ENCODE measurements around the gene CEACAM4.

Gene CEACAM4

DNA sequence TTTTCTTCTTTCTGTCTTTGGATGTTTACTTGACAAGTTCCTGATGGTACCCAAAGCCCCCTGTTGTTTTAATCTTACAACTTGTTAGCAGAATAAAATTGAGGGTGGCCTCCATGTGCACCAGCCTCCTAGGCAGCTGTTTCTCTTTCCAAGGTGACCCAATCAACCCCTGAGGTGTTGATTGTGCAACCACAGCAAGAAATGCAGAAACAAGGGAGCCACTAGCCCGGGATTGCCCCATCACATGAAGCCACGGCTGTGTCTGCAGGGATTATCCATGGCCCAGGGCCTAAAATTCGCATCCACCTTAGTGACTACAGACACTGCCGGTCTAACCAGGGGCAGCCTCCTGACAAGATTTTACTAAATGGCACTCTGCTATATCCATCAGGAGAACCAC is 14.4 kb downstream of the CEACAM4 start:
- CTCF ChIA-PET, result interaction anchor here (0.6 kb wide), 1 partner anchor 1734 kb away, joined by 3 read pairs; no protein-coding TSS in a partner anchor
- TF ChIP-seq, protein P1, sequence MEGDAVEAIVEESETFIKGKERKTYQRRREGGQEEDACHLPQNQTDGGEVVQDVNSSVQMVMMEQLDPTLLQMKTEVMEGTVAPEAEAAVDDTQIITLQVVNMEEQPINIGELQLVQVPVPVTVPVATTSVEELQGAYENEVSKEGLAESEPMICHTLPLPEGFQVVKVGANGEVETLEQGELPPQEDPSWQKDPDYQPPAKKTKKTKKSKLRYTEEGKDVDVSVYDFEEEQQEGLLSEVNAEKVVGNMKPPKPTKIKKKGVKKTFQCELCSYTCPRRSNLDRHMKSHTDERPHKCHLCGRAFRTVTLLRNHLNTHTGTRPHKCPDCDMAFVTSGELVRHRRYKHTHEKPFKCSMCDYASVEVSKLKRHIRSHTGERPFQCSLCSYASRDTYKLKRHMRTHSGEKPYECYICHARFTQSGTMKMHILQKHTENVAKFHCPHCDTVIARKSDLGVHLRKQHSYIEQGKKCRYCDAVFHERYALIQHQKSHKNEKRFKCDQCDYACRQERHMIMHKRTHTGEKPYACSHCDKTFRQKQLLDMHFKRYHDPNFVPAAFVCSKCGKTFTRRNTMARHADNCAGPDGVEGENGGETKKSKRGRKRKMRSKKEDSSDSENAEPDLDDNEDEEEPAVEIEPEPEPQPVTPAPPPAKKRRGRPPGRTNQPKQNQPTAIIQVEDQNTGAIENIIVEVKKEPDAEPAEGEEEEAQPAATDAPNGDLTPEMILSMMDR (conservative IDR thresholded peaks at IDR 0.05; ENCODE audit: low read depth), result no peak

DNA sequence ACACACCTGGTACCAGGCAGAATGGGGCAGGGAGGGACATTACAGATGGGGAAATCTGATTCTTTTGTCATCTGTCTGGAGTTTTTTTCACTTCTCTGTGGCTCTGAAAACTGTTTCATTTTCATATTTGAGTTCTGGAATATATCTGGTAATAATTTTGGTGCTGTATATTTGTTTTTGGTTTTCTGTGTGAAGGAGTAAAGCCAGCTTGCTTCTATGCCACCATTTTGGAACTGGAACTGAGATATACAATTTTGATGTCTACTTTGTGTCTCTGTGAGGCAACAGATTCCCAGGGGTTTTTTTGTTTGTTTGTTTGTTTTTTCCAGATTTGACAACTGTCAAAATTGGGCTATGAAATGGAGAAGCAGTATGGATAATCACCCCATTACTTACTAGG is 16.1 kb downstream of the CEACAM4 start:
- no peak for DNase-seq (ENCODE audit: low spot score)
- CTCF ChIA-PET, result no interaction called here
- TF ChIP-seq, protein P1 (conservative IDR thresholded peaks at IDR 0.05; ENCODE audit: low read depth), result no peak
- POLR2A ChIA-PET (ENCODE audit: low non-redundant PET), result no interaction called here
- no peak overlapping the region for H3K27ac ChIP-seq

More for the DNA sequence above, 14.4 kb downstream of the CEACAM4 start:
- no peak for DNase-seq (ENCODE audit: low spot score)
- POLR2A ChIA-PET (ENCODE audit: low non-redundant PET), result no interaction called here
- no peak overlapping the region for H3K27ac ChIP-seq

DNA sequence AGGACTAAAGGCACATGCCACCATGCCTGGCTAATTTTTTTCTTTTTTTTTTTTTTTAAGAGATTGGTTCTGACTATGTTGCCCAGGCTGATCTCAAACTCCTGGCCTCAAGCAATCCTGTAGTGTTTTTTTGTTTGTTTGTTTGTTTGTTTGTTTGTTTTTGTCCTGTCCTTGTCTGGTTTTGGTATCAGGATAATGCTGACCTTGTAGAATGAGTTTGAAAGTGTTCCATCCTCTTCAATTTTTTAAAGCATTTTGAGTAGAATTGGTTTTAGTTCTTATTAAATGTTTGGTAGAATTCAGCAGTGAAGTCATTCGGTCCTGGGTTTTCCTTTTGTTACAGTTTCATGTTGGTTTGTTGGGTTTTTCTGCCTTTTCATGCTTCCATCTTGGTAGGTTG is 19.2 kb downstream of the CEACAM4 start:
- ChIA-PET CTCF (no interaction called here), POLR2A (ENCODE audit: low non-redundant PET) (no interaction called here)
- H3K27ac ChIP-seq, result no peak overlapping the region
- TF ChIP-seq, protein P1 (conservative IDR thresholded peaks at IDR 0.05; ENCODE audit: low read depth), result no peak
- no peak for DNase-seq (ENCODE audit: low spot score)

DNA sequence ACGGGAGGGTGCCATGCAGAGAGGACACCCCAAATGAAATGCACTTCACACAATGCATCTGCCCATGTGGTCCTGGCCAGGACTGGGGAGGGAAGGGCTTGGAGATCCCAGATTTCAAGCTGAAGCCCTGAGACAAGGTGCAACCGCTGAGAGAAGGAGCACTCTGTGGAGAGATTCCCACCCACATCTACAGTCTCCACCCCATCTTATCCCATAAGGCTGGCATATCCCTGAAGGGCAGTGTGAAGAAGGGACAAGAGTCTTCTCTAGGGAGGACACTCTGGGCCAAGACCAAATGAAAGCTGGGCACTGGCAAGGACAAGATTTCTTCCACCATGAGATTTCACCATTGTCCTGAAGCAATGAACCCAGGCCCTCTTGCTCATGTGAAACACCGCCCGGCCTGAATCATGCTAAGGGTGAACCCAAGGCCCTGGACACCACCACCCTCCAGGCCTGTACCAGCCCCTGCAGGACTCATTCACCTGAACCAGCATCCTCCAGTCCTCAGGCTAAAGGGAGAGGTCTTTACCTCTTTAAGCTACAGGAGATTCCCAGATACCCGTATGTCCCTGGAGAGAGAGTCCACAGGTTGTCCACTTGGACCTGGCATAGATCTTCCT is 20.5 kb downstream of the CEACAM4 start:
- POLR2A ChIA-PET (ENCODE audit: low non-redundant PET), result no interaction called here
- DNase-seq (ENCODE audit: low spot score), result no peak

DNA sequence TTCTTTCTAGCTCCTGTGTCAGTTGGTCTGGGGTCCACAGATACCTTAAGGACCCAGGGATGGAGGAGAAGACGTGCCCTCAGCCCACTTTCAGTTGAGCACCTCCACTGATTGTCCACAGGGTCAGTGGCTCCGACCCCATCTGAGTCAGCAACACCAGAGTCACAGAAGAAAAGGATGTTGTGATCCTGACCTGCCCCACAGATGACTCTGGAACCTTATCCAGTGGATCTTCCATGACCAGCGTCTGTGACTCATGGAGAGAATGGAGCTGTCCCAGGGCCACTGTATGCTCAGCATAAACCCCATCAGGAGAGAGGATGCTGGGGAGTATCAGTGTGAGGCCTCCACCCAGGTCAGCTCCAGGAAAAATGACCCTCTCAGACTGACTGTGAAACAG is 22.0 kb downstream of the CEACAM4 start:
- POLR2A ChIA-PET (ENCODE audit: low non-redundant PET), result no interaction called here
- CTCF ChIA-PET, result interaction anchor here (0.6 to 1.2 kb wide), 4 partner anchors 9 to 37 kb away, joined by 3 to 7 read pairs (median 4); partner anchors contain the start of gene CEACAM4
- TF ChIP-seq, protein P1 (conservative IDR thresholded peaks at IDR 0.05; ENCODE audit: low read depth), result no peak
- DNase-seq (ENCODE audit: low spot score), result no peak
- no peak overlapping the region for H3K27ac ChIP-seq

More for the DNA sequence above, 20.5 kb downstream of the CEACAM4 start:
- H3K27ac ChIP-seq, result no peak overlapping the region
- TF ChIP-seq, protein P1 (conservative IDR thresholded peaks at IDR 0.05; ENCODE audit: low read depth), result no peak
- CTCF ChIA-PET, result interaction anchor here (0.5 to 0.6 kb wide), 2 partner anchors 27 to 147 kb away, joined by 3 to 4 read pairs; no protein-coding TSS in a partner anchor

DNA sequence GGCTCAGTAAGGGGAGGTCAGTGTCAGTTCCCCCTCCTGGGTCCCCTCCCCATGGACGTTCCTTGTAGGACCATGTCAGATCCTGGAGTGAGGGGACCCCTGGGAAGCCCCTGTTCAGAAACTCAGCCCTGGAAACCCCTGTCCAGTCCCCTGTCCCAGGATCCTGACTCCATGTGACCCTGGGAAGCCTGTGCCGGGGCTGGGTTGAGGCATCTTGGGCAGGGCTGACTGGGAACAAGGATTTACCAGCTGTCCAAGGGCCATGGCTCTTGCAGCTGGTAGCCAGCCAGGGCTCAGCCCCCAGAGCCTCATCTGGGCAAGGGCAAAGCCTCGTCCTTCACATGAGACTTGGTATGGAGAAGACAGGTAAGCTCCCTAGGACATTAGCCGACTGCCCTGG is 25.1 kb downstream of the CEACAM4 start:
- H3K27ac ChIP-seq, result no peak overlapping the region
- DNase-seq (ENCODE audit: low spot score), result no peak
- ChIA-PET CTCF (interaction anchor here (0.7 kb wide), 1 partner anchor 9 kb away, joined by 3 read pairs; no protein-coding TSS in a partner anchor), POLR2A (ENCODE audit: low non-redundant PET) (no interaction called here)
- TF ChIP-seq, protein P1 (conservative IDR thresholded peaks at IDR 0.05; ENCODE audit: low read depth), result no peak

All from RWPE1 (cell line).